ENCODE measurements around the gene GPR158.

Gene GPR158

DNA sequence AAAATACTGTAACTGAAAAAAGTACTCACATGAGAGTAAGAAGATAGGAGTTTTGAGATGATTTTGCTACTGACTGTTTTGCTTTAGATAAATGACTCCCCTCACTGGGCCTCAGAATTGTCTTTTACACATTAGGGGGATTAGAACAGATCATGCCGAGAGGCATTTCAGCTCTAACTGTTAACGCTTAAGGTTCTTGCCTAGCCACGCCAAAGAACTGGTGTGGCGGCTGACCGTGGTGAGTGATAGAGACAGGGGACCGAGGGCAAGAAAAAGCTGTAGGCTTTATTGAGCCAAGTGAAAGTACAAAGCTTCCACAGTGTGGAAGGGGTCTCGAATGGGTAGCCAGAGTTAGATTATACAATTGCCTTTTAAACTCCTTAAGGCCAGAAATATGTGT, 390.8 kb downstream of the GPR158 start:
- no peak for DNase-seq (ENCODE audit: low spot score)

DNA sequence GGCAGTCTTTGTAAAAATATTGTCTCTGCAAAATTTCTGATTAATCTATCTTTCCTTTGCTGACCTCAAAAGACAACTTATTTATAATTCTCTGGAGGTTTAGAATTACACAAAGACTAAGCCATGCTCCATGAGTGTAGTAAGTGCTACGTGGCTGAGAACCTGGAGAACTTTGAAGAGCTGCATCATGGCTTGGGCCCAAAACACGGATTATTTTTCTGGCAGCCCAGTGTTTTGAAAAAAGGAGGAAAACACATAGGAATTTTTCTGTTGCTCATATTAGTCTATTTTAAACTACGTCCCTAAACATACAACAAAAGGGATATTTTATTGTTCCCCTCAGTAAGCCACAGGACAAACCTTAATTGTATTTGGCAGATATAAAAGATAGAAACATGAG, 398.5 kb downstream of the GPR158 start:
- no peak for DNase-seq (ENCODE audit: low spot score)

- DNase-seq (ENCODE audit: low spot score) = no peak
These were observed 400.5 kb downstream of the GPR158 start for GRCh38 chr10:25575343-25575742.

GRCh38 chr10:25578061-25578460, 403.3 kb downstream of the GPR158 start:
- DNase-seq (ENCODE audit: low spot score) = no peak

GRCh38 chr10:25582961-25583360, 408.2 kb downstream of the GPR158 start:
- no peak for DNase-seq (ENCODE audit: low spot score)

DNA sequence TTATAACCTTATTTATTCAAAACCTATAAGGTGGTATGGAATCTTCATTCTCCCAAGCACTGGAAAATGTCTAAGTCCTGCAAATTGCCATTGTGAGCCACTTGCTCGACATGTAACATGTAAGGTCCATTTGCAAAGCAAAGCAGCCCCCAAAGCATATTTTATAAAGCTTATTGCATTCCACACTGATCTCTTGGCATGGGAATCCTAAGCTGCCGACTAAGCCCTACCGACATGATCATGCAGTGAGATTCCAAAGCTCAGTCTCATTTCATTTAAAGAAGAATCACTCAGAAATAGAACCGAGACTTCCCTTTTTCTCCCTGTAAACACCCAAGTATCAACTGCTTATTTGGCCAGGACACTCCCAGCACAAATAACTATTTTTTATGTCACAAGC, 425.9 kb downstream of the GPR158 start:
- no peak for DNase-seq (ENCODE audit: low spot score)

DNA sequence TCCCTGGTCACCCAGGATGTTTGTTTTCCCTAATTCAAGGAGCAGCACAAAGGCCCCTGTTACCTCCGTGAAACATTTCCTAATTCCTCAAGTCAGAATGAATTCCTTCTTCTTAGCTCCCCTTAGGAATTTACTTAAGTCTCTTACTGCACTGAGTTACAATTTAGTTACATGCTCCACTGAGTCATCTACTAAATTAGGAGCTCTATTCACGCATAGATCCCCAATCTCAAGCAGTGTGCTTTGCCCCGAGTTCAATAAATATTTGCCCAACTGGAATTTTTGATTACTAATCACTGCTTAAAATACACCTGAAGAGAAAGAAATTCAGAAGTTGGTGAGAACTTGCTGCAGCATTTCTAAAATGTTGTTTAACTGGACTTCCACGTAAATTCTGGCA, 429.8 kb downstream of the GPR158 start:
- no peak for DNase-seq (ENCODE audit: low spot score)

DNA sequence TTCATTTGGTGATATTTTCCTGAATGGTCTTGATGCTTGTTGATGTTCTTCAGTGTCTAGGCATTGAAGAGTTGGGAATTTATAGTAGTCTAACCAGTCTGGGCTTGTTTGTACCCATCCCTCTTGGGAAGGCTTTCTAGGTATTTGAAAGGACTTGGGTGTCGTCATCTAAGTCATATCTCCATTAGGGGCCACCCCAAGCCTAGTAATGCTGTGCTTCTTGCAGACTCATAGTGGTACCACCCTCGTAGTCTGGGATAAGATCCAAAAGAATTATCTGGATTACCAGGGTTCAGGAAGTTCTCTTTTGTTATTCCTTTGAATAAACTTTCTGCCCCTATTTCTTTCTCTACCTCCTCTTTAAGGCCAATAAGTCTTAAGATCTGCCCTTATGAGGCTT, 439.9 kb downstream of the GPR158 start:
- no peak for DNase-seq (ENCODE audit: low spot score)

- DNase-seq (ENCODE audit: low spot score) = no peak
These were observed 441.1 kb downstream of the GPR158 start for GRCh38 chr10:25615926-25616325.

GRCh38 chr10:25616903-25617592, 442.2 kb downstream of the GPR158 start:
- DNase-seq (ENCODE audit: low spot score) = no peak

DNA sequence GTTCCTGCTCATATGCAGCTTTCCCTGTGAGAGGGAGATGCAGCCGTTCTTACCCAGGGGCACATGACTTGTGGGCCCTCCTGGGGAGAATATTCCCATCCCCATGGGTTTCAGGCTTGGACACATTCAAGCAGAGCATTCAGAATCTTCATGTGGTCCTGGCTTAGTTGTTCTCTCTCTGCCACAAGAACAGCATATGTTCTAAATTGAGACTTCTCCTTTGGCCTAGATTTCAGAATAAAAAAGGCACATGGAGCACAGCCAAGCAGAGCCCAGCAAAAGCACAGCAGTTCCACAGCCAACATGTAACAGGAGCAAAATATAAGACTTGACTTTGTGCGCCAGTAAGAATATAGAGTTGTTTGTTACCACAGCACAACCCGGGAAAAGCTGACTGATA, 452.8 kb downstream of the GPR158 start:
- DNase-seq (ENCODE audit: low spot score) = no peak

DNA sequence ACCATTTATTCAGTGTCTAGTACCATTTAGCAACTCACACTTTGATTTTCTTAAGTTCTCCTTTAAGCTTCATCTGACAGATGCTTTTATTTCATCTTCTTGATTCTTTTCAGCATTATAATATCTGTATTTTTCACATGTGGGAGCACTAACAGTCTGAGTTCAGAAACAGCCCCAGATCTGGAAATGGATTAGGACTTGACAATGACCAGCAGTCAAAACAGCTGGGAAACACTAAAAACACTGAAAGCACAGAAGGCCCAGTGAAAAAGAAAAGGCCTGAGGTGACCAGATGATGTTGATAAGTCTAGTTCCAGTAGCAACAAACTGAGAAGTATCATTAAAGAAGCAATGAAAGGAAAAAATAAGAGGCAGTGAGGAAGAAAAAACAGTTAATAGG, 454.5 kb downstream of the GPR158 start:
- no peak for DNase-seq (ENCODE audit: low spot score)

- no peak for DNase-seq (ENCODE audit: low spot score)
These were observed 456.7 kb downstream of the GPR158 start for GRCh38 chr10:25631471-25631870.

DNA sequence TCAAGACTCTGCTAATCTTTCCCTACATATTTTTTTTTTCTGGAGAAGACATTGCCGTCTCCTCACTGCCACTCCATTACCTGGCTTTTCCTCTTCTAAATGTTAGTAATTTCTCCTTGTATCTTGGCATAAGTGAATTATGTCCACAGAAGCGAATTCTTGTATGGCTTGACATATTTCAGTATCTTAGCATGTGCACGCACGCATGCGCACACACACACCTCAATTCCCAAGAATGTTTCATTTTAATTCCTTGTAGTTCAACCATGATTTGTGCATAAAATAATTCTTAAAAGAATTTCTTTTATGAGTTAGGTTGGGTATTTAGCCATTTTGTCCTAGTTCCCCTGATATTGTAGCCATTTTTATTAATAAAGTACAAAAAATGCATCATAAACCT, 458.0 kb downstream of the GPR158 start:
- no peak for DNase-seq (ENCODE audit: low spot score)

GRCh38 chr10:25633542-25633941, 458.7 kb downstream of the GPR158 start:
- DNase-seq (ENCODE audit: low spot score) = no peak

- DNase-seq (ENCODE audit: low spot score) = no peak
These were observed 464.8 kb downstream of the GPR158 start for GRCh38 chr10:25639646-25640045.

DNA sequence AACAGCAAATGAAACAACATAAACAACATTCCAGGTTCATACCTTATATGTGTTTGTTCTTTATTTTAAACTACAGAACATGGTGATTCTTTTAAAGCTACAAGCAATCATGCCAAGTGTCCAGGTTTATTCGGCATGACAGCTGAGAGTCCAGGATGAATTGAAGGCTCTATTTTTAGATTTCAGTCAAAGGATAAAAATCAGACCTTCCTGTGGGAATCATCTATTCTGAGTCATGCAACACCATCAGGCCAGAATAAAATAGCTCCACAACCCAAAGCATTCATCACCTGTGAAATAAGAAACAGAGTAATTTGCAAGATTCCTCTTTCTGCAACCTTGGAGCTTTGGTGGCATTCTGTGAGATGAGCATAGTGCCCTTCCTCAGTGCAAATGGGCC, 466.8 kb downstream of the GPR158 start:
- no peak for DNase-seq (ENCODE audit: low spot score)

DNA sequence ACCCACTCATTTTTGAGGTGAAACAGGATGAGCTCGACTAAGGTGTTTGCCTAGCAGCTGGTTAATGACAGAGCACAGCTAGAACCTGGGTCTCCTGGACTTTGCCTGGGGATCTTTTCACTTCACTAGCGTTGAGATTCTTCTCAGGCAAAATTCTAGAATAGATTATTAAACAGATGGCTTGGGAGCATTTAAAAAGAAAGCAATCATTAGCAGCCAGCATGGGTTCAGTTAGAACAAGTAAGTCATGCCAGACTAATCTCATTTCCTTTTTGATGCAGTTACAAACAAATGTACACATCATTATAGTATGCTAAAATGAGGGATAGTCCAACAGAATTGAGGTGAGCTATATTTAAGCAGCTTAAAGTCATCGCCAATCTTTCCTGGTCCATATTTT, 467.9 kb downstream of the GPR158 start:
- DNase-seq (ENCODE audit: low spot score) = no peak

DNA sequence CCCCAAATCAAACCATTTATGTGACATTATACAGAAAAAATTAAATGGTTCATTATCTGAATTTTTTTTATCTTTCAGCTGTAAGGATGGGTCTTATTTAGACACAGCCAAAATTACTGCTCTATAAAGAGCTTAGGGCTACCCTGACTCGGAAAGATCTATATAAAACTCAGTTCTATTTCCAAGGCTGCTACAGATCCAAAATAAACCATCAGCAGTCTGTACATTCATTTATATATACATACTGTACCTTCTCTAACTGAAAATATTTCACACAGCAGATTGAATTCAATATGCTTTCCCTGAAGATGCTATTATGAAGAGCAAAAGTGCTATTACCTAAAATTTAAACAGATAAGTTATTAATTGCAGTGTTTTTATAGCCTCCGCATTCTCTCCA, 471.6 kb downstream of the GPR158 start:
- no peak for DNase-seq (ENCODE audit: low spot score)

- DNase-seq (ENCODE audit: low spot score) = no peak
These were observed 476.7 kb downstream of the GPR158 start for GRCh38 chr10:25651534-25651933.
